AG04450 (cell line): ENCODE results near the gene INCENP. TPM values are rescaled to one million over a fixed set of nuclear protein-coding genes. Genes with fewer than 3 reads are reported as not detected.

ENCODE experiments used
- CTCF ChIA-PET: fragments of 300-600, 350-600 bp; formaldehyde crosslinking; extraction: SDS; loops from one replicate; lab custom pipeline; 2022; ENCODE audit warnings: antibody characterized with exemption, inconsistent platforms; lab: Charles Lee
- POLR2A ChIA-PET: fragments of 350-600 bp; formaldehyde crosslinking; extraction: SDS; loops from one replicate; lab custom pipeline; 2021; ENCODE audit warnings: antibody characterized with exemption, inconsistent platforms; lab: Yijun Ruan, JAX
- DNase-seq: peaks from one replicate; pipeline ENCODE4 v3.0.0-alpha.2; 2011; ENCODE audit warnings: low read depth, low spot score
- H3K27ac ChIP-seq: one replicate; pipeline ENCODE4 v1.5.1; 2012; ENCODE audit warnings: low read depth, low read length, control low read depth
- H3K27me3 ChIP-seq: one replicate; pipeline ENCODE4 v1.6.0; 2012; ENCODE audit warnings: low read length; ENCODE audit not compliant: control insufficient read depth, insufficient read depth
- H3K4me3 ChIP-seq: 2 replicates; pipeline ENCODE4 v1.5.1; 2011; ENCODE audit warnings: mild to moderate bottlenecking, low read depth, low read length, control low read depth
- H3K9me3 ChIP-seq: 2 replicates; pipeline ENCODE4 v1.5.1; 2012; ENCODE audit warnings: low read length; ENCODE audit not compliant: control insufficient read depth, insufficient read depth
- CTCF ChIP-seq: IDR thresholded peaks from 2 replicates; pipeline ENCODE4 v1.5.1; 2011; ENCODE audit warnings: low read depth, low read length, control low read depth, inconsistent platforms
- polyA plus RNA-seq: library from polyadenylated mRNA; depleted of rRNA; stranded (reverse); fragments of >200 nt; gene quantifications from 2 replicates; pipeline ENCODE4 v1.2.3, GENCODE V29; 2011

INCENP gene
- polyA plus RNA-seq, 1 experiment: 6.4 TPM

- no peak for DNase-seq
- no peak for TF ChIP-seq CTCF
- H3K9me3 ChIP-seq: no peaks in the 10 kb centered on the region
- ChIA-PET CTCF (interaction anchor here (0.5 kb wide), 1 partner anchor 353 kb away, joined by 6 read pairs; no protein-coding TSS in a partner anchor), POLR2A (no interaction called here)
- no peak overlapping the region for H3K27ac ChIP-seq
- no peak overlapping the region for H3K4me3 ChIP-seq
- H3K27me3 ChIP-seq: no peaks in the 10 kb centered on the region
Observed at GRCh38 chr11:62150887-62151736, 27.3 kb downstream of the INCENP start.

- no peaks in the 10 kb centered on the region for H3K27me3 ChIP-seq
- ChIA-PET POLR2A (no interaction called here), CTCF (no interaction called here)
- H3K4me3 ChIP-seq: no peak overlapping the region
- no peaks in the 10 kb centered on the region for H3K9me3 ChIP-seq
- DNase-seq: no peak
- no peak for TF ChIP-seq CTCF
- H3K27ac ChIP-seq: no peak overlapping the region
Observed at GRCh38 chr11:62151737-62152102, 27.9 kb downstream of the INCENP start.

- DNase-seq: no peak
- POLR2A ChIA-PET: no interaction called here
Observed at GRCh38 chr11:62152245-62153086, 28.7 kb downstream of the INCENP start.

GRCh38 chr11:62153087-62153395 is 29.2 kb downstream of the INCENP start:
- ChIA-PET POLR2A (no interaction called here), CTCF (interaction anchor here (0.6 to 1.4 kb wide), 2 partner anchors 45 to 283 kb away, joined by 3 to 4 read pairs; no protein-coding TSS in a partner anchor)
- no peak for TF ChIP-seq CTCF
- no peak overlapping the region for H3K4me3 ChIP-seq
- H3K27me3 ChIP-seq: no peaks in the 10 kb centered on the region
- no peak overlapping the region for H3K27ac ChIP-seq
- no peaks in the 10 kb centered on the region for H3K9me3 ChIP-seq
- no peak for DNase-seq

More at GRCh38 chr11:62152245-62153086, 28.7 kb downstream of the INCENP start:
- no peak for TF ChIP-seq CTCF
- Histone ChIP-seq H3K9me3 (no peaks in the 10 kb centered on the region), H3K27me3 (no peaks in the 10 kb centered on the region), H3K4me3 (no peak overlapping the region), H3K27ac (no peak overlapping the region)
- CTCF ChIA-PET: interaction anchor here (1.4 kb wide), 1 partner anchor 44 kb away, joined by 3 read pairs; no protein-coding TSS in a partner anchor

GRCh38 chr11:62153617-62154016 is 29.8 kb downstream of the INCENP start:
- no peak for TF ChIP-seq CTCF
- Histone ChIP-seq H3K9me3 (no peaks in the 10 kb centered on the region), H3K27me3 (no peaks in the 10 kb centered on the region), H3K27ac (no peak overlapping the region), H3K4me3 (no peak overlapping the region)
- CTCF ChIA-PET: interaction anchor here (0.6 to 1.4 kb wide), 2 partner anchors 45 to 283 kb away, joined by 3 to 4 read pairs; no protein-coding TSS in a partner anchor
- DNase-seq: no peak
- POLR2A ChIA-PET: no interaction called here
